ENCODE data around the gene CNIH1. TPM values are rescaled to one million over a fixed set of nuclear protein-coding genes. Genes with fewer than 3 reads are reported as not detected.
"Not testable (repeated sequence)": the region's sequence is repeated elsewhere in the genome, so short reads cannot be mapped to it uniquely, and the experiment has no call there.

The CNIH1 gene
- total RNA-seq, 2 donors from 2014 or later: 128 to 142 TPM

GRCh38 chr14:54455363-54455762 lies 14.2 kb upstream of the CNIH1 start:
- Histone ChIP-seq H3K9me3 (no peaks in the 10 kb centered on the region), H3K27ac (no peak overlapping the region), H3K4me1 (ENCODE audit: control insufficient read depth in 1 of 2, low read depth in 2 of 2) (no peaks in the 10 kb centered on the region), H3K27me3 (replicated peaks; ENCODE audit: insufficient read depth) (no peaks in the 10 kb centered on the region), H3K4me3 (no peak overlapping the region), H3K36me3 (no peaks in the 10 kb centered on the region)
- DNase-seq (ENCODE audit: low spot score) (no peak), ATAC-seq (ENCODE audit: insufficient number of reproducible peaks, low FRiP score, low read depth) (no peak)
- TF ChIP-seq, protein P1, sequence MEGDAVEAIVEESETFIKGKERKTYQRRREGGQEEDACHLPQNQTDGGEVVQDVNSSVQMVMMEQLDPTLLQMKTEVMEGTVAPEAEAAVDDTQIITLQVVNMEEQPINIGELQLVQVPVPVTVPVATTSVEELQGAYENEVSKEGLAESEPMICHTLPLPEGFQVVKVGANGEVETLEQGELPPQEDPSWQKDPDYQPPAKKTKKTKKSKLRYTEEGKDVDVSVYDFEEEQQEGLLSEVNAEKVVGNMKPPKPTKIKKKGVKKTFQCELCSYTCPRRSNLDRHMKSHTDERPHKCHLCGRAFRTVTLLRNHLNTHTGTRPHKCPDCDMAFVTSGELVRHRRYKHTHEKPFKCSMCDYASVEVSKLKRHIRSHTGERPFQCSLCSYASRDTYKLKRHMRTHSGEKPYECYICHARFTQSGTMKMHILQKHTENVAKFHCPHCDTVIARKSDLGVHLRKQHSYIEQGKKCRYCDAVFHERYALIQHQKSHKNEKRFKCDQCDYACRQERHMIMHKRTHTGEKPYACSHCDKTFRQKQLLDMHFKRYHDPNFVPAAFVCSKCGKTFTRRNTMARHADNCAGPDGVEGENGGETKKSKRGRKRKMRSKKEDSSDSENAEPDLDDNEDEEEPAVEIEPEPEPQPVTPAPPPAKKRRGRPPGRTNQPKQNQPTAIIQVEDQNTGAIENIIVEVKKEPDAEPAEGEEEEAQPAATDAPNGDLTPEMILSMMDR (IDR thresholded peaks at IDR 0.05): no peak

DNA sequence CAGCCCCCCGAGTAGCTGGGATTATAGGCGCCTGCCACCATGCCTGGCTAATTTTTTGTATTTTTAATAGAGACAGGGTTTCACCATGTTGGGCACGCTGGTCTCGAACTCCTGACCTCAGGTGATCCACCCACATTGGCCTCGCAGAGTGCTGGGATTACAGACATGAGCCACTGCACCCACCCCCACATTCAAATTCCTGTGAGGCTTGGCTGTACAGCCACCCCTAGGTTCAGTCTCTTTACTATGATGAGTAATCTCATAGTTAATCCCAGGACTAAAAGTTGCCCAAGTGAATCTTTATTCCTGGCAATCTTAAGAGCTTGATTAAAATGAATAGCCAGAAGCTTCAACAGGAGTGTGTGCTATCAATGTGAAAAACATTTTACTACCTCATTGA lies 12.8 kb upstream of the CNIH1 start:
- not testable (repeated sequence) for H3K27me3 ChIP-seq (replicated peaks; ENCODE audit: insufficient read depth); H3K27ac ChIP-seq; H3K4me3 ChIP-seq; H3K9me3 ChIP-seq; ATAC-seq (ENCODE audit: insufficient number of reproducible peaks, low FRiP score, low read depth); DNase-seq (ENCODE audit: low spot score); H3K36me3 ChIP-seq; H3K4me1 ChIP-seq (ENCODE audit: control insufficient read depth in 1 of 2, low read depth in 2 of 2)

DNA sequence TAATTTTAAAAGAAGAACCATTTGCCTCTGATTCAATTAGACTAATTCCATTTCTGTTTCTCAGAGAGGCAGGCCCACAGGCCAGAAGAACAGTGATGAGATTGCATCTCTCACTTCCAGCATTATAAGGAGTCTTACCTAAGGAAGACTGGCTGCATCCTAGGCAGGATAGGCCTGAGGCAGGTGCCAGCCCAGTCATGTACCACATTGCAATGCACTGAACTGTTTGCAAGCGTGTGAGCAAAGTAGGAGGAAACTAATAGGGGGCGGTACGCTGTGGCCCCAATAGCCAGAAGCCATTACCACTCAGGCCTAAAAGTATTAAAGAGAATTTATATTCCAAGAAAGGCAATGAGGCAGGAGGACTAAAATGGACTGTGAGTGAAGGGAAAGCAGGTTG lies 12.1 kb upstream of the CNIH1 start:
- DNase-seq (ENCODE audit: low spot score) (no peak), ATAC-seq (ENCODE audit: insufficient number of reproducible peaks, low FRiP score, low read depth) (no peak)
- TF ChIP-seq, protein P1 (IDR thresholded peaks at IDR 0.05): no peak
- H3K9me3 ChIP-seq: no peaks in the 10 kb centered on the region
- no peaks in the 10 kb centered on the region for H3K4me1 ChIP-seq (ENCODE audit: control insufficient read depth in 1 of 2, low read depth in 2 of 2)
- H3K4me3 ChIP-seq: no peak overlapping the region
- H3K27ac ChIP-seq: no peak overlapping the region
- no peaks in the 10 kb centered on the region for H3K36me3 ChIP-seq
- H3K27me3 ChIP-seq (replicated peaks; ENCODE audit: insufficient read depth): no peaks in the 10 kb centered on the region

DNA sequence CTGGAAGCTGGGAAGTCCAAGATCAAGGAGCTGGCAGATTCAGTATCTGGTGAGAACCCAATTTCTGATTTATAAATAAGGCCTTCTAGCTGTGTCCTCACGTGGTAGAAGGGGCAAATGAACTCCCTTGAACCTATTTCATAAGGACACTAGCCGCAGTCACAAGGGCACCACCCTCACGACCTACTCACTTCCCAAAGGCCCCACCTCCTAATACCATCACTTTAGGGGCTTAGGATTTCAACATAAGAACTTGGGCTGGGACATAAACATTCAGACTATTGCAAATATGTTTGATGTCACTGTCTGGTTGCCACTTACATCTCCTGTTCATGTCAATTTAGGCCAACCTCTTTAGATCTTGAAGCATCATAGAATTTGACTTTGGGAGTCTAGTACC lies 10.8 kb upstream of the CNIH1 start:
- H3K27me3 ChIP-seq (replicated peaks; ENCODE audit: insufficient read depth): no peaks in the 10 kb centered on the region
- H3K4me1 ChIP-seq (ENCODE audit: control insufficient read depth in 1 of 2, low read depth in 2 of 2): no peaks in the 10 kb centered on the region
- DNase-seq (ENCODE audit: low spot score): no peak
- TF ChIP-seq, protein P1 (IDR thresholded peaks at IDR 0.05): no peak
- ATAC-seq (ENCODE audit: insufficient number of reproducible peaks, low FRiP score, low read depth): no peak
- no peak overlapping the region for H3K27ac ChIP-seq
- no peaks in the 10 kb centered on the region for H3K36me3 ChIP-seq
- H3K9me3 ChIP-seq: no peaks in the 10 kb centered on the region
- no peak overlapping the region for H3K4me3 ChIP-seq

GRCh38 chr14:54451121-54451601 lies 10.0 kb upstream of the CNIH1 start:
- Histone ChIP-seq H3K36me3 (no peaks in the 10 kb centered on the region), H3K27ac (no peak overlapping the region), H3K4me3 (no peak overlapping the region), H3K27me3 (replicated peaks; ENCODE audit: insufficient read depth) (no peaks in the 10 kb centered on the region), H3K4me1 (ENCODE audit: control insufficient read depth in 1 of 2, low read depth in 2 of 2) (peaks cover 0 to 2% of the 10 kb centered on the region in 2 donors), H3K9me3 (no peaks in the 10 kb centered on the region)
- no peak for DNase-seq (ENCODE audit: low spot score)
- no peak for ATAC-seq (ENCODE audit: insufficient number of reproducible peaks, low FRiP score, low read depth)
- TF ChIP-seq, protein P1 (IDR thresholded peaks at IDR 0.05): no peak

GRCh38 chr14:54450535-54450934 lies 9.4 kb upstream of the CNIH1 start:
- Histone ChIP-seq H3K27ac (no peak overlapping the region), H3K4me1 (ENCODE audit: control insufficient read depth in 1 of 2, low read depth in 2 of 2) (peaks cover 0 to 5% of the 10 kb centered on the region in 2 donors), H3K4me3 (no peak overlapping the region), H3K27me3 (replicated peaks; ENCODE audit: insufficient read depth) (no peaks in the 10 kb centered on the region), H3K36me3 (no peaks in the 10 kb centered on the region), H3K9me3 (no peaks in the 10 kb centered on the region)
- DNase-seq (ENCODE audit: low spot score) (no peak), ATAC-seq (ENCODE audit: insufficient number of reproducible peaks, low FRiP score, low read depth) (no peak)
- TF ChIP-seq, protein P1 (IDR thresholded peaks at IDR 0.05): no peak
